GM23248 (cell line): ENCODE results near the gene CDC42EP4. TPM values are rescaled to one million over a fixed set of nuclear protein-coding genes. Genes with fewer than 3 reads are reported as not detected.

Experiments used
- DNase-seq: peaks from one replicate; pipeline ENCODE4 v3.0.0-alpha.2; 2015
- H2AFZ ChIP-seq: fragments of 200-600 bp; sonication (generic); 2 replicates; pipeline ENCODE4 v1.6.1; 2016; ENCODE audit warnings: antibody characterized with exemption
- H3F3A ChIP-seq: fragments of 200-600 bp; sonication (generic); 2 replicates; pipeline ENCODE4 v1.6.1; 2016; ENCODE audit warnings: mild to moderate bottlenecking, antibody characterized with exemption, mixed run types; ENCODE audit not compliant: insufficient read depth
- H3K27ac ChIP-seq: fragments of 200-600 bp; sonication (generic); 2 replicates; pipeline ENCODE4 v1.5.1; 2016; ENCODE audit warnings: mild to moderate bottlenecking
- H3K27me3 ChIP-seq: fragments of 200-600 bp; sonication (generic); replicated peaks from 2 replicates; pipeline ENCODE4 v1.6.1; 2016; ENCODE audit warnings: mild to moderate bottlenecking; ENCODE audit not compliant: insufficient read depth
- H3K36me3 ChIP-seq: fragments of 200-600 bp; sonication (generic); 2 replicates; pipeline ENCODE4 v1.6.1; 2016; ENCODE audit warnings: low read depth, mild to moderate bottlenecking
- H3K4me1 ChIP-seq: fragments of 200-600 bp; sonication (generic); 2 replicates; pipeline ENCODE4 v1.6.1; 2016; ENCODE audit warnings: mild to moderate bottlenecking; ENCODE audit not compliant: insufficient read depth
- H3K4me2 ChIP-seq: fragments of 200-600 bp; sonication (generic); one replicate; pipeline ENCODE4 v1.6.1; 2016; ENCODE audit warnings: mild to moderate bottlenecking; ENCODE audit not compliant: unreplicated experiment
- H3K4me3 ChIP-seq: fragments of 200-600 bp; sonication (generic); 2 replicates; pipeline ENCODE4 v1.5.1; 2016; ENCODE audit warnings: mild to moderate bottlenecking
- H3K79me2 ChIP-seq: fragments of 200-600 bp; sonication (generic); 2 replicates; pipeline ENCODE4 v1.6.1; 2016; ENCODE audit warnings: mild to moderate bottlenecking; ENCODE audit not compliant: insufficient read depth
- H3K9ac ChIP-seq: fragments of 200-600 bp; sonication (generic); 2 replicates; pipeline ENCODE4 v1.6.1; 2016; ENCODE audit warnings: mild to moderate bottlenecking
- H3K9me2 ChIP-seq: fragments of 200-600 bp; sonication (generic); 2 replicates; pipeline ENCODE4 v1.6.1; 2016; ENCODE audit warnings: mixed run types, mild to moderate bottlenecking, moderate library complexity; ENCODE audit not compliant: insufficient read depth
- H3K9me3 ChIP-seq: fragments of 200-600 bp; sonication (generic); one replicate; pipeline ENCODE4 v1.6.1; 2017; ENCODE audit warnings: low read depth
- H4K20me1 ChIP-seq: fragments of 200-600 bp; sonication (generic); 2 replicates; pipeline ENCODE4 v1.6.0; 2016; ENCODE audit not compliant: insufficient read depth
- EZH2 ChIP-seq: fragments of 200-600 bp; sonication (generic); IDR thresholded peaks from 2 replicates; pipeline ENCODE4 v1.6.1; 2018; ENCODE audit warnings: antibody characterized with exemption, mild to moderate bottlenecking; ENCODE audit not compliant: insufficient read depth, poor library complexity, severe bottlenecking
- EZH2phosphoT487 ChIP-seq: fragments of 200-600 bp; sonication (generic); IDR thresholded peaks from 2 replicates; pipeline ENCODE4 v1.6.1; 2018; ENCODE audit warnings: antibody characterized with exemption, moderate library complexity, mild to moderate bottlenecking, low read depth; ENCODE audit not compliant: insufficient read depth
- WGBS, 2 experiments: methylation state at CpG; one replicate each; pipeline ENCODE4 v1.1.6; 2015 to 2017; ENCODE audit warnings: low lambda C conversion rate in 2 of 2, low coverage in 1 of 2; ENCODE audit errors: missing lambda C conversion rate in 2 of 2; 5-methylcytosine and 5-hydroxymethylcytosine counted together
- in situ Hi-C: fragments of 300-500 bp; cut with MboI; formaldehyde crosslinking; loops from 2 replicates; pipeline ENCODE4 v1.15.0; 2020
- polyA plus RNA-seq: library from polyadenylated mRNA; unstranded; fragments of >200 nt; fragmentation: Nextera tagmentation; extraction: Ambion mirVana; gene quantifications from 2 replicates; pipeline ENCODE4 v1.2.1, GENCODE V29; 2016
- total RNA-seq: library from RNA; depleted of rRNA; stranded (reverse); fragments of >200 nt; shearing (Covaris generic); gene quantifications from 2 replicates; pipeline ENCODE4 v1.2.3, GENCODE V29; 2014; rRNA removed

The CDC42EP4 gene, protein sequence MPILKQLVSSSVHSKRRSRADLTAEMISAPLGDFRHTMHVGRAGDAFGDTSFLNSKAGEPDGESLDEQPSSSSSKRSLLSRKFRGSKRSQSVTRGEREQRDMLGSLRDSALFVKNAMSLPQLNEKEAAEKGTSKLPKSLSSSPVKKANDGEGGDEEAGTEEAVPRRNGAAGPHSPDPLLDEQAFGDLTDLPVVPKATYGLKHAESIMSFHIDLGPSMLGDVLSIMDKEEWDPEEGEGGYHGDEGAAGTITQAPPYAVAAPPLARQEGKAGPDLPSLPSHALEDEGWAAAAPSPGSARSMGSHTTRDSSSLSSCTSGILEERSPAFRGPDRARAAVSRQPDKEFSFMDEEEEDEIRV
- total RNA-seq (30.6 and 34.6 TPM in 2 replicates), polyA plus RNA-seq (31.2 and 35.4 TPM in 2 replicates)

DNA sequence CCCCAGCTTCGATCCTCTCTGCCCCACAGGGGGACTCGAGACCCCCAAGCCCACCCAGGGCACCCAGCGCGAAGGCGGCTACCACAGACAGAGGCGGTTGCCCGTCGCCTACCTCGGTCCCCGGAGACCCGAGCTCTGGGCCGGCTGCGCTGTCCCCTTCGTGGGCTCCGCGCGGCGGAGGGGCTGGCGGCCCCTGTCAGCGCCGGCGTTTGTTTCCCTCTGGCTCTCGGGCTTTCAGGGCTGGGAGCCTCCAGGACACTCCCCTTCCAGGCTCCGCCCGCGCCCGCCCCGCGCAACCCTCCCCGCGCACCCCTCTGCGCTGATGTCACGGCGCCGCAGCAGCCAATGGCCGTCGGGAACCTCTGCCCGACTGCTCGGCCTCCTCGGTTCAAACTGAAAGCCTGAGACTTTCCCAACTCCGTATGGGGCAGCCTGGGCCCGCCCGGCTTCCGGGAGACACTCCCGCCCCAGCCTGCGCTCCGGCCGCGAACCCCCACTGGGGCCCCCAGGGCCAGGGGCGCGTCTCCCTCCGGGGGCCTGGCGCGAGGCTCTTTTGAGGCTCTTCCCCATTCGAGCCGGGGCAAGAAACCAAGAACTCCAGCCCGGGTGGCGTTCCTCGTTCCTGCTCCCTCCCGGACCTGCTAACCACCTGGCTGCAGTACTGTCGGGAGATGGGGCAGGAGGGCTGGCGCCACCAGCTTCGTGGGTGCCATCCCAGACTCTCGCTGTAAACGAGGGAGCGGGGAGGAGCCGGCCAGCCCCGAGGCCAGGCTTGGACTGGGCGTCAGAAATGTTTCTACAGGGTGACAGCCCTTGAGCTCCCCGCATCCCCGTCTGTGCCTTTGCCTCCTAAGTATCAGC, at the start of gene CDC42EP4:
CDC42EP4 (minus strand) TSS at position 221 of the 861 bp plus-strand sequence. CDS start 25,501 bp downstream, outside the sequence.
- no peaks in the 10 kb centered on the region for H3K9me3 ChIP-seq
- no peaks in the 10 kb centered on the region for H4K20me1 ChIP-seq
- peak within 1 kb of the TSS; percentile 94 for H2AFZ ChIP-seq
- H3F3A ChIP-seq: peaks cover 6% of the 10 kb centered on the region
- H3K27ac ChIP-seq: peak within 1 kb of the TSS; percentile 93
- H3K27me3 ChIP-seq: no peaks in the 10 kb centered on the region
- H3K4me2 ChIP-seq: peak within 1 kb of the TSS; percentile 91
- in situ Hi-C loops: no loop called here
- peak within 1 kb of the TSS; percentile 98 for H3K9ac ChIP-seq
- H3K79me2 ChIP-seq: peaks cover 35% of the 10 kb centered on the region
- DNase-seq: peak; percentile 98
- TF ChIP-seq EZH2phosphoT487: no peak
- no peak for TF ChIP-seq EZH2
- WGBS, 2 experiments: 4% methylated on average over 50 to 59 of the region's 71 CpGs
- no peaks in the 10 kb centered on the region for H3K9me2 ChIP-seq
- H3K4me3 ChIP-seq: peak within 1 kb of the TSS; percentile 92
- peaks cover 28% of the 10 kb centered on the region for H3K4me1 ChIP-seq
- H3K36me3 ChIP-seq: no peaks in the 10 kb centered on the region

DNA sequence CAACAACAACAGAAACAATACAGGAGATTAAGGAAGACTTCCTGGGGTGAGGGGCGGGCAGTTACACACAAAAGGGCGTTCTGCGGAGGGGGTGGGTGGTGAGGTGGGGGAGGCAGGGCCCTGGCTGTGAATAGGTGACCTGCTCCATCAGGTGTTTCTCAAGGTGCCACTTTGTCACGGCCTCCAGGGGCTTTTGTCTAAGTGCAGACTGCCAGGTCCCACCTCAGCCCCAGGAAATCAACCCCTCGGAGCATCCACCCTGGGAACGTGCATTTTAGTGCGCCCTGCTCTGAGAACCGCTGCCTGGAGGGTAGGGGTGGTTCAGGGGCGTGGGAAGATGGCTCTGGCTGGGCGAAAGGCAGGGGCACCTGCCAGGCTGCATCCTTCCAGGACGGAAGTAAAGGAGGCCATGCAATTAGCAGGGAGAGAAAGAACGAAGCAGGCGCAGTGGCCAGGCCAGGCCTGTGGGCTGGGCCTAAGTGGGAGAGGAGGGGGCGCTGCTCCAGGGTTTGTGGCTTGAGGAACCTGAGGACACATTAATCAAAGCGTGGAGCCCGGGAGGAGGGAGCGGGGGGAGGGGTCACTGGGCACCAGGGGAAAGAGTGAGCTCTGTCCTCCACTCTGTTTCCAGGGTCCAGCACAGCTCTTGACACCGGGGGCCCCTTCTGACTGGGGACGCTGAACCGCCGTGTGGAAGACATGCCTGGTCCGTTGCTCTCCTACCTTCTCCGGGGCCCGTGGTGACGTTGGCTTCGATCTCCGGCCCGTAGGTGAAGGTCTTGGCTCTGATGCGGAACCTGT, 49.4 kb upstream of the CDC42EP4 start:
- Histone ChIP-seq H3F3A (no peaks in the 10 kb centered on the region), H3K9ac (no peak overlapping the region), H3K27ac (no peak overlapping the region), H3K4me1 (0 out of 2 replicates have a peak, but pooled peaks cover 4% of the 10 kb centered on the region), H3K79me2 (no peaks in the 10 kb centered on the region), H3K9me3 (no peaks in the 10 kb centered on the region), H3K27me3 (peaks cover 8% of the 10 kb centered on the region), H2AFZ (no peak overlapping the region), H3K9me2 (no peaks in the 10 kb centered on the region), H4K20me1 (no peaks in the 10 kb centered on the region), H3K4me2 (no peak overlapping the region), H3K36me3 (no peaks in the 10 kb centered on the region), H3K4me3 (no peak overlapping the region)
- TF ChIP-seq EZH2 (no peak), EZH2phosphoT487 (no peak)
- 81% methylated on average over 25 to 29 of the region's 29 CpGs for WGBS, 2 experiments
- no peak for DNase-seq
- in situ Hi-C loops: loop anchor here (25.0 kb wide), 2 partner anchors 649 to 774 kb away; no protein-coding TSS in a partner anchor

DNA sequence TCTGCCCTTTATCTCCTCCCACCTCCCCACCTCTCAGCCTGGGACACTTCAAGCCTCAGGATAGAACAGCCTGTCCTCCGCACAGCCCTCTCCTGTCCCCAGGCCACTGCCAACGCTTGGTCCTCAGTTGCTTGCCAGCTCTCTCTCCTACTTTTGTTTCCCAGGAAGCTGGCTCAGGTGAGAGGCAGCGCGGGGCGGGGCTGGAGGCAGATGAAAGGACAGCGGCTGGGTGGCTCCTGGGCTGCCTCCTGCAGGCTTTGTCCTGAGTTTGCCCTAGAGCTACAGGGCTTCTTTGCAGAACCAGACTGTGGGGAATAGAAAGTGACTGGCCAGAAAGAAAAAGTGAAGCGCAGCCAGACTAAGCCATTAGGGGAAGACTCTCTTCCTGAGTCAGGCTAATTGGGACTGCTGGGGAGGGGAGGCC, 48.2 kb upstream of the CDC42EP4 start:
- no peak overlapping the region for H2AFZ ChIP-seq
- in situ Hi-C loops: loop anchor here (25.0 kb wide), 2 partner anchors 648 to 773 kb away; no protein-coding TSS in a partner anchor
- no peaks in the 10 kb centered on the region for H3K9me3 ChIP-seq
- 94 to 97% methylated on average over 7 of the region's 7 CpGs for WGBS, 2 experiments
- no peak for DNase-seq
- no peaks in the 10 kb centered on the region for H3K36me3 ChIP-seq
- no peak overlapping the region for H3K4me3 ChIP-seq
- no peaks in the 10 kb centered on the region for H3K79me2 ChIP-seq
- no peak for TF ChIP-seq EZH2
- no peak for TF ChIP-seq EZH2phosphoT487
- H3K4me2 ChIP-seq: no peak overlapping the region
- no peaks in the 10 kb centered on the region for H3F3A ChIP-seq
- no peaks in the 10 kb centered on the region for H3K9me2 ChIP-seq
- no peaks in the 10 kb centered on the region for H4K20me1 ChIP-seq
- H3K9ac ChIP-seq: no peak overlapping the region
- no peaks in the 10 kb centered on the region; the same call in 1 of the 2 replicates for H3K27me3 ChIP-seq
- no peak overlapping the region for H3K27ac ChIP-seq
- H3K4me1 ChIP-seq: no peaks in the 10 kb centered on the region
